Measurements from ENCODE around the gene PDZK1.
"Not testable (repeated sequence)": the region's sequence is repeated elsewhere in the genome, so short reads cannot be mapped to it uniquely, and the experiment has no call there.

Gene PDZK1

DNA sequence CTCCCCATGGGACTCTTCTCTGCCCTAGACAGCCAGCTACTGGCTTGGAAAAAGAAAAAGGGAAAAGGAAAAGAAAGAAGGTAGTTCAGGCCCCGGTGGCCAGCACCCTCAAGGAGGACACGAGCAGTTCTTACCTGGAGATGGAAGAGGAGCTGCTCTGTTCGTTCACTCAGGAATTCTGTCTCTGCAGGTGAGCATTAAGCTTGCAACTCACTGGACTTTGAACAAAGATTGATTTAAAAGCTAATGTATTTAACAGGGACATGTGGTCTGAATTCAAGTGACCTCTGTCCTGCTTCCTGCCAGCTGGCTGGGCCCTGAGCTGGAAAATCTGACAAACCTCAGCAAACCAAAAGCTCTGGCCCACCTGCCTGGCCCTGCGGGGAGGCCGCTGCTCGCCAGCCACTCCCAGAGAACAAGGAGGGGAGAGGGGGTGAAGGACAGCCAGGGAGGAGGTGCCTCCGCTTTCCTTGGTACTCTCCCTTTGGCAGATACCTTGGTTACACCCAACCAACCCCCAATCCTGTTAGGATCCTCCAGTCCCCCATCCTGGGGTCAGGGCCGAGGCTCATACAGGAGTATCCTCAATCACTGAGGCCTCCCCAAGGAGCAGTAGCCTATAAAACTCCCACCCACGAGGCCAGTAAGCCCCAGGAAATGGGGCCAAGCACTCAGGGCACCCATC, at the start of gene PDZK1:
PDZK1 (minus strand) TSS at position 186 of the 685 bp plus-strand sequence. CDS start 19,347 bp downstream, outside the sequence.
- FAIRE-seq = no peak

DNA sequence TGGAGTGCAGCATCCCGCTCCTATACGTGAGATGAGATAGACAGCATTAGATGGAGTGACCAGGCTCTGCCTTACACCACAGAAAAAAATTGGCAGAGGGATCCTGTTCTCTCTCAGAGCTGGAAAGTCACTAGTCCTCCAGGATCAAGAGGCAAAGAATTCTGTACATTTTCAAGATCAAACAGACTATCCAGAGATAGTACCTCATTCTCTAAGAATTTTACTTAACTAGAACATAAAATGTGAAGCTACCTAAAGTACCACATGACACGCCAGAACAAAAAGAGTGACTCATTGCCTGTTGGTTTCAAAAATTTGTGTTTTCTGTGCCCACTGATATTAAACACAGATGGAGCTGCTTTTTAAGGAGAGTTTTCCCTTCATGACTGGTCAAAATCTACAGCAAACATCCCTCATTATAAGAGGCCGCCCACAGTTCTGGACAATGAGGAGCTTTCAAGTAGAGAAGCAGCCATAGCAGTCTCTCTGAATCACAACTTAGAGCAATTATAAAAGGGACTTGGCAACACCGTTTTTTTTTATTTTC, 44.4 kb upstream of the PDZK1 start:
- FAIRE-seq = no peak

DNA sequence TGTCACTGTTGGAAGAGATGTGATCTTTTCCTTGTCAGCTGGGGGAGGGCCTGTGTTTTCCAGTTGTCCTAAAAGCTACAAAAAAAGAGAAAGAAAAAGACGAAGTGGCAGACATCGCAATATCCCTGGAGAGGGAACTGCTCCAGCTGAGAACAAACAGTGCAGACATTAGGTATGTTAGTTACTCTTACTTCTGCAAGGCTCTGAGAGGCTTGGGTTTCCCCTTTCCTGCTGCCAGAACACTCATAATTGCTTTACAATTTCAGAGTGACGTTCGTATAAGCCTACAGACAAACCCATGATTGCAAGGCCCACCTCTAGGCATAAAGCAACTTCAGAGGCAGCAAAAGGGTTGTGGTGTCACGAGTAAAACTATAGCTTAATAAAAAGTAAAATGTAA, 43.3 kb upstream of the PDZK1 start:
- FAIRE-seq = no peak

DNA sequence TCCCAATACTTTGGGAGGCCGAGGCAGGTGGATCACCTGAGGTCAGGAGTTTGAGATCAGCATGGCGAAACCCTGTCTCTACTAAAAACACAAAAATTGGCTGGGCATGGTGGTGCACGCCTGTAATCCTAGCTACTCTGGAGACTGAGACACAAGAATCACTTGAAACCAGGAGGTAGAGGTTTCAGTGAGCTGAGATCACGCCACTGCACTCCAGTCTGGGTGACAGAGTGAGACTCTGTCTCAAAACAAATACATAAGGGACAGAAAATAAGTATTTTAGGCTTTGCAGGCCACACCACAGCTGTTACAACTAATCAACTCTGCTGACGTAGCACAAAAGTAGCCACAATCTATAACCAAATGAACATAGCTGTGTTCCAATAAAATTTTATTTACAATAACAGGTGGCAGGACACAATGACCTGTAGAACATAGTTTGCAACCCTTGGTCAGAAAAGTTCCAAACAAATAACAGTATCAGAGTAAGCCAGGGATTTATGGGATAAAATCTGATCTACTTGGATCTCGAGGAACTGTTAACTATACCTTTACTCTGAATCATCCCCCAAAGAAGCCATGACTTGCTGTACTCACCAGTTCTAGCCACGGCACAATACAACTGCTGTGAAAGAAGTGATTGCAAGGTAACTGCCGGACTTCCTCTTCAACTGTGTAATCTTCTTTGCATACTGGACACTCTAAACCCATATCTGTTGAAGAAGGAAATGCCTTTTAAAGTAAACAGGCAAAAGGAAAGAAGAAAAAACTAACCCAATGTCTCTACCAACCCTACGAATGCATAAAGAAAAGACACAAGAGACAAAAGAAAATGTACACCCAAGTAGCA, 40.5 kb upstream of the PDZK1 start:
- no peak for FAIRE-seq

DNA sequence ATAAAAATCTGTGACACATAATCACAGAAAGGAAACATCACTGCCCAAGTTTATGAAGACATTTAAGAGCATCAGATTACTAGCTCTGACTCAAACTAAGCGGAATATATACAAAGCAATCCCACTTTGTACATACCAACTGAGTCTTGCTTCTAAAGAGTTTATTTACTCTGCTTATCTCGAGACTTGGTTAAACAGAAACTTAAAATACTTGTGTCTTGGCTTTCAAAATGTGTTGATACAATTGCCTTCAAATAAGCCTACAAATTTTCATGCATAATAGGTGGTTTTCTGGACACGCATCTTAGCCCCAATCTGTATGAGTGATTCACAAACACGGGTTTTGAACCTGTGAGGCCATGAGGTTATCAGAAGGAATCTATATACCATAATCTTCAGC, 33.1 kb upstream of the PDZK1 start:
- no peak for FAIRE-seq

DNA sequence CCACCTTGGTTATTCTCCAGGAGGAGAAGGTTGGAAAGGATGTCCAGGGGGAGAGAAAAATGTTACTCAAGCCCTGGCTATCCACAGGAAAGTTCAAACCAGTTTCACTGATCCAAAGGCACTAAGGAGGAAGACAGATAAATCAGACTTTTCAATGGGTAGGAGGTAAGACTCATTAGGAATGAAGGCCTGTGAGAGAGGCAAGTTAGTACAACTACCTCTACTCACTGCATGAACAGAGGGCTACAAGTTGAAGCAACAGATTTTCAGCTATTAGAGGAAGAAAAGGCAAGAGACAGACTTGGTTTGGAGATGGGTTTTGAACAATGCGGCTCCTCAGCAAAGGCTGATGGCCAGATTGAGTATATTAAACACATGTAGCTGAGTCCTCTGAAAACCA, 29.0 kb upstream of the PDZK1 start:
- no peak for FAIRE-seq

DNA sequence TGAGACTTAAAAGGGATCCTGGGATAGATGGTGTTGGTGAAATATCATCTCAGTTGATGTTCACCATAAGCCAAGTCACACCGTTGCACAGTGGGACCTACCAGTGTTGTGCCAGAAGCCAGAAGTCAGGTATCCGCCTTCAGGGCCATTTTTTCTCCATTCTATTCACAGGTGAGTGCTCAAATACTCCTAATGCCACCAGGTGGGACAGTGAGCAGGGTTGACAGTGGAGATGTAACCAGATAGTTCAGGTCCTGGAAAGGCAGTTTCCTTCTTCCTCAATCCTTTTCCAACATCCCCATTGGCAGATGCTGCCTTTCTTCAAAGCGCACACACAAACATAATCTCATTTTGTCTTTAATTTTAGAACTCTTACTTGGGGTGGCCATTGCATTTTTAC, 23.7 kb upstream of the PDZK1 start:
- no peak for FAIRE-seq

DNA sequence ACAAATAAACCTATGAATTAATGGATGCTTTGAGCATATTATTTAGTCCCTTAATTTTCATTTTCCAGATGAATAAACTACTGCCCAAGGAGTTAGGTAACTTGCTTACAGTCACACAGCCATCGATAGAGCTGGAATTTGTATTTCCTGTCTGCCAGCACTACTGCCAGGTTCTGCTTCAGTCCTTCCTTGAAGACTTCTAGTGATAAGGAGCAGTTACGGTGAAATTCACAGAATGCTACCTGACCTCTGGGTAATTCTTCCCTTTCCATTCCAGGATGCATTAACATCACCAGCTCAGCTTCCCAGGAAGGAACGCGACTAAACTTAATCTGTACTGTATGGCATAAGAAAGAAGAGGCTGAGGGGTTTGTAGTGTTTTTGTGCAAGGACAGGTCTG, 23.3 kb upstream of the PDZK1 start:
- FAIRE-seq = no peak

DNA sequence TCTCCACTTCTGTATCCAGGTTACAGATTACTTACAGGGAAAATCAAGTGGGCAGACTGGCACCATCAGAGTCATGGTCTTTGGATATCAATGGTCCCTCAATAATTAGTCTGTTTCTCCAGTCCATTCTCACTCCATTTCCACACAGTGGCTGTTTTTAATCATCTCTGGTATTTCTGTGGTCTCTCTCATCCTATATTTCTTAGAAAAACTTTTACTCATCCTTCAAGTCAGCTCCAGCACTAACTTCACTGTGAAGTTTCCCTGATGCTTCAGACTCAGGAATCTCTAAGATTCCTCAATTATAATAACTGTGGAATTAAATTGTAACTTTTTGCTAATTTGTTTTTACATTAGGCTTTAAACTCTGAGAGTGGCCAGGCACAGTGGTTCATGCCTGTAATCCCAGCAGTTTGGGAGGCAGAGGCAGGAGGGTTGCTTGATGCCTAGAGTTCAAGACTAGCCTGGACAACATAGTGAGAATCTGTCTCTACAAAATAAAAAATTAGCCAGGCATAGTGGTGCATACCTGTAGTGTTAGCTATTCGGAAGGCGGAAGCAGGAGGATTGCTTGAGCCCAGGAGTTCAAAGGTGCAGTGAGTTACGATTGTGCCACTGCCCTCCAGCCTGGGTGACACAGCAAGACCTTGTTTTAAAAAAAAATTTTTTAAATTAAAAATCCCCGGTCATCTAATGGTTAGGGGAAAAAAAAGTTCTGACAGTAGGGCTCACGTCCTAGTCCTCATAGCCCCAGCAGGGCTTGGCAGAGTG, 22.7 kb upstream of the PDZK1 start:
- no peak for FAIRE-seq

DNA sequence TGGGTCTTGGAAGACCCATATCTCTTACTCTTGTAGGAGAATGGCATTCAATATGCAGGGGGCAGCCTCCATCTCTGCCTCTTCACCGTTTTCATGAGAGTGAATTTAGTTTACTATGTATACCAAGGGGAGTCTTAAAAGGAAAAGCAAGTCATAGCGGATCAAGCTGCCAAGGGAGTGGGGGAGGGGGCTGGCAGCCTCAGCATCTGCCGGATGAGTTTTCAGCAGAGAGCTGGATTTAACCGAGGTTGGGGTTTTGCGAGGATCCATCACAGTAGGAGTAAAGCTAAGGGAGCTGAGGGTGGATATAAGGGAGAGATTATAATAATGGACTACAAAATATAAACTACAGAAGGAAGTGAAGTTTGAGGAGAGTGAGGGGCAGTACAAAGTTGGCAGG, 22.0 kb upstream of the PDZK1 start:
- no peak for FAIRE-seq

DNA sequence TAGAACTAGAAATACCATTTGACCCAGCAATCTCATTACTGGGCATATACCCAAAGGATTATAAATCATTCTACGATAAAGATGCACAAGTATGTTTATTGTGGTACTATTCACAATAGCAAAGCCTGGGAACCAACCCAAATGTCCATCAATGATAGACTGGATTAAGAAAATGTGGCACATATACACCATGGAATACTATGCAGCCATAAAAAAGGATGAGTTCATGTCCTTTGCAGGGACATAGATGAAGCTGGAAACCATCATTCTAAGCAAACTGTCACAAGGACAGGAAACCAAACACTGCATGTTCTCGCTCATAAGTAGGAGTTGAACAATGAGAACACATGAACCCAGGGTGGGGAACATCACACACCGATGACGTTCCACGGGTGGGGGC, 19.0 kb upstream of the PDZK1 start:
- not testable (repeated sequence) for FAIRE-seq

DNA sequence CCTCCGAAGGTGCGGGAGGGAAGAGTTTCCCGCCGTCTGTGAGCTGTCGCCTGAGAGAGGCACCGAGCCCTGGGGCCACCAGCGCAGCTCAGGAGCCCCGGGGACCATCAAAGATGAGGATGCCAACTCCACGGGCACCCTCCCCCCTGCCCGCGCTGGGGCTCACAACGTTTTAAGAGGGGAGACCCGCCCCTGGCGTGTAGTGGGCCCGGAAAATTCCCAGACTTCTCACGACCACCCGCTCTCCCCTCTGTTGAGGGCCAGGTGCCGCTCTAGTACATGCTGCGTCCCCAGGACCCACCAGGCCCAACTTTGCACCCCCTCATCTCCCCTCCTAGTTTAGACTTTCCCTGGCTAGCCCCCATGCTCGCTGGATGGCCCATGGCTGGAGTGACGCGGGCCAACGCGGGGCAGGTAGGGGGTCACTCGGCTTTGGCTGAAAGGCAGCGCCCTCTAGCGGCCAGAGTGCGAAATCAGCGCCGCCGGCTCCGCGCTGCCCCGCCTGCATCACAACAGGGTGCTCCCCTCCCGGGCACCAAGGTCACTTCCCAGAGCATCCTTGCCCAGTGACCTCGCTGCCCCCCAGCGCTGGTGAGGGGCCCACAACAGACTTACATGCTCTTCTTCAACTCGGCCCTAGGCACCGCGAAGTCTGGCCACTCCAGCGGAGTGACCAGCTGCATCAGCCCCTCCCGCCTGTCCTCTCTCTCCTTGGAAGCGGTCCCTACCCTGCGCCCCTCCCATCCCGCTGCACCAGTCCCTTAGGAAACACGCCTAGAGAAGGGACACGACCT, 13.9 kb upstream of the PDZK1 start:
- FAIRE-seq = no peak

DNA sequence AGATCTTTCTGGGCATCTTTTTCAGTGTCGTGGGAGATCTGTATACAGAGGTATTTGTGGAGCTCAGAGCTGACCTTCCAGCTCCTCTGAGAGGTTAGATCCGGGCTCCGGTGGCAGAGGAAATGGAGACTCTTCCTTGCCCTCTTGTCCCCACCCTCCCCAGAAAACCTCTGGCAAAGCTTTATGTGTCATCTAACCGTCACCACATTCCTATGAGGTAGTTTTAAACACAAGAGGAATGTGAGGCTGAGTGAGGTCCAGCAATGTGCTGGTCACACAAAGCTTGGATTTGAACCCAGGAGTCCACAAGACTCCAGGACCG, 13.3 kb upstream of the PDZK1 start:
- no peak for FAIRE-seq

DNA sequence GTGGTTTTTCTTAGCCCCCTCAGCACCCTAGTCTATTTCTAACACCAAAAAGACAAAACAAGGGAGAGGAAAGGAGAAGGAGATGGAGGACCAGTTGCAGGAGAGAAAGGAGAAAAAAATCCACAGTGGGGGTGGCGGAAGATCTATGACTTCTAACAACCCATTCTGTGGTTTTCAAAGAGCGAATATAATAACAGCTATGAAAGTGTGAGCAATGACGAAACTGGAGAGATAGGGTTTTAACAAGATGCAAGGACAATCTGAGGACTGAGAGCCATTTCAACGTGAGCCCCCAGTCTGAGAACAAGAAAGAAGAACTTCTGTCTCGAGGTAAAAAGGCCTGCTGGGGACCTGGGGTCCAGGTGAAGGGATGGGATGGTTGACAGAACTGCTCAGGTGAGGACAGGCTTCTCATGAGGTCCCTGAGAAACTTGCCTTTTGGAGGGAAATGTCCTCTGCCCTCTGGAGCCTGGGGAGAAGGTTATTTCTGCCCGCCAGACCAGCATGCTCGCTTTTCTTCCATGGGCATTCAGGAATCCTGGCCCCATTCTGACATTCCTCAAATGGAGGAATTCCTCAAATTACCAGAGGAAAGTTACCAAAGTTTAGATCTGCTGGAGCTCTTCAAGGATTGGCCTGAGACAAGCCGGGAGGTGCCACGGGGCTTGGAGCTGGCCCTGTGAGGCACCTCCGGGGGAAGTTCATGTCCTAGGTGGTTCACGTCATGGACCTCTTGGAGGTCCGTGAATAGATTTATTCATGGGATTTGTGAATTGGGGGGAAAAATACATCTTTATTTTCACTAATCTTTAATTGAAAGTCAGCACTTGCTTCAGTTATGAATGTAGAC, 12.3 kb upstream of the PDZK1 start, which contains the start of gene CD160:
CD160 (plus strand) TSS at position 270 of the 850 bp plus-strand sequence. CDS start 8,829 bp downstream, outside the sequence.
- no peak for FAIRE-seq

DNA sequence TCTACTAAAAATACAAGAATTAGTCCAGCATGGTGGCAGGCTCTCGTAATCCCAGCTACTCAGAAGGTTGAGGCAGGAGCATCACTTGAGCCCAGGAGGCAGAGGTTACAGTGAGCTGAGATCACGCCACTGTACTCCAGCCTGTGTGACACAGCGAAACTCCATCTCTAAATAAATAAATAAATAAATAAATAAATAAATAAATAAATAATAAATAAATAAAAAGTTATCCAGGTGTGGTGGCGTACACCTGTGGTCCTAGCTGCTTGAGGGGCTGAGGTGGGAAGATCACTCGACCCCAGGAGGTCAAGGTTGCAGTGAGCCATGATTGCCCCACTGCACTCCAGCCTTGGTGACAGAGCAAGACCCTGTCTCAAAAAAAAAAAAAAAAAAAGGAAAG, 11.3 kb upstream of the PDZK1 start:
- not testable (repeated sequence) for FAIRE-seq

DNA sequence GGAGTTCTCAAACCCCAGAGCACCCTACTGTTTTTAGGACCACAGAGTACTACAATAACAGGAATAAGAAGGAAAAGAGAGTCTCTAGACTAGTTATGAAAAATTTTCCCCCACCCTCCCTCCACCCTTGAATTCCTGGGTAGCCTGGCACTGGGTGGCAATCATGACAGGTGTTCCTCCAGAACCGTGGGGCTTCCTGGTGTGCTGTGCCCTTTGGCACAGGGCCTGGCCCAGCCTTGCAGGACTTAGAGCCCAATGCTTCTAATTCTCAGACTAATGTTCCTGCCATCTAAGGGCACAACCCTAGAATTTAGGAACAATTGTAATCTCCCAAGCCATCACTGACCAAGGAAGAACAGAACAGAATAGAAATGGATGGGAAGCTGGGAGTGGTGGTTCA, 10.7 kb upstream of the PDZK1 start:
- no peak for FAIRE-seq

DNA sequence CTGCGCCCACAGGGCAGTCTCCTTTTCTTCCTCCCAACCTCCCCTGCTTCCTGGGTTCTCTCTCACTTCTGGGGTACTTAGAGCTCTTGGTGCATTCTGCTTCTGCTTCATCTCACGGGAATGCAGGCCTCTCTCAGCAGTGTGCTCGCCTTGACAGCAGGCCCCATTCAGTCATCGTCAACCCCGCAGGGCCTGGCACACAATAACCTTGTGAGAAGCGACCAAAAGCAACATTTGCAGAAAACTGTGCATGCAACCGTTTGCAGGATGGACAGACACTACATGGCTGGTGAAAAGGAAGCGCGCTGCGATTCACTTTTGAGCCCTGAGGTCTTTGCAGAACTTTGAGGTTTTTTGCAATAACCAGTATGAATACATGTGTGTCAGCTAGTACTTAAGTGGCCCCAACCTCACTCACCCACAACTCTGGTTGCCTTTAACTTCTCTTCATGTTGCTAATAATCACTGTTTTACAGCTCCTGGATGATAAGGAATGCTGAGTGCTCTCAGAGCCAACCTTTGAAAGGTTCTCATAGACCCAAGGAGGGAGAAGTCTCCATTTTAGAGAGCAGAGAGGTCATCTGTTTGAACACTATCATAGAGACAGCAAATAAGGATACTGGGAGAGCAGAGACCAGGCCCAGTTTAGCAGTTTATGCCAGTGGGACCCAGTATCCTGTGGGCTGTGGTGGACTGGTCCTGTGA, 9.6 kb upstream of the PDZK1 start:
- FAIRE-seq = no peak

DNA sequence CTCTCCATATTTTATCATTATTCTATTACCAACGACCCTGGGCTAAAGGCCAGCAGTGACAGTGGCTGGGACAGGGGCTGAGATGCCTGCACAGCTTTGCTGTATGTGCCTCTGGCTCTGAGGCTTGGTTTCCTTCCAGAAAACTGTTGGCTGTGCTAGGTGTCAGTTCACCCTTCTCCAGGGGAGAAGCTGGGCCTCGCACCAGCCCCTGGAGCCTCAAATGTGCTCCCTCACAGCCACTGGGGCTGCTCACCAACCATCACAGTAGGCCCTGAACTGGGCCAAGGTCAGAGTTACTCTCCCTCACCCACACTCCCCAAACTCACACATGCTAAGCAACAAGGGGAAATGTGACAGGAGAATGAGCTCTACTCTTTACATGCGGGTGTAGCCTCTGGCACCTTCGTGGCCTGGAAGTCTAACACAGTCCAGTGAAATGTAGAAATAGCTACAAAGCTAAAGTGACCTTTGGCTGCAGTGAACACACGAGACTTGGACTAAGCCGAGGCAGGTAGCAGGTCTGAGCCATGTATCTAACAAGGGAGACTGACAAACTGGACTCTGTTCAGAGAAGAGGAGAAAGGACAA, 7.5 kb upstream of the PDZK1 start:
- FAIRE-seq = no peak

DNA sequence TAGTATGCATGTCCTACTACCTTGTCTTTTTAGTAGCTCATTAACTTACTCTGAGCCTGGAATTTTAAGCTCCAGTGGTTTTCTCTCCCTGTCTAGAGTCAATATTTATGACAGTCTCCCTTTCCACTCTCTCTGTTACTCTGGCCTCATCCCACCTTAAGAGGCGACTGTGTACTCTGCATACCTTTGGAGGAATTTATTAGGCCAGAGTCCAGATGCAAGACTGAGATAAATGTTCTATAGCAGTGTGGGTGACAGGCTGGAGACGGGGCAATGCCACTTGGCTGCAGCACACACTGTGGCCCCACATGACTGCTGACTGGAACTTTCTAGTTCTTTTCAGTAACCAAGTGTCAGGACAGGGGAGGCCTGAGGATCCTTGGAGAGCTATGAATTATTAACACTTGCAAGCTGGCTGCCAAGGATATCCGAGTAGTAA, 4.1 kb upstream of the PDZK1 start:
- no peak for FAIRE-seq
